Measurements from ENCODE around the gene DCLK3. TPM values are rescaled to one million over a fixed set of nuclear protein-coding genes. Genes with fewer than 3 reads are reported as not detected.

The DCLK3 gene
- total and polyA plus RNA-seq, 2 donors (not counting 1 experiment from before 2014, with no cell fraction given): not detected

DNA sequence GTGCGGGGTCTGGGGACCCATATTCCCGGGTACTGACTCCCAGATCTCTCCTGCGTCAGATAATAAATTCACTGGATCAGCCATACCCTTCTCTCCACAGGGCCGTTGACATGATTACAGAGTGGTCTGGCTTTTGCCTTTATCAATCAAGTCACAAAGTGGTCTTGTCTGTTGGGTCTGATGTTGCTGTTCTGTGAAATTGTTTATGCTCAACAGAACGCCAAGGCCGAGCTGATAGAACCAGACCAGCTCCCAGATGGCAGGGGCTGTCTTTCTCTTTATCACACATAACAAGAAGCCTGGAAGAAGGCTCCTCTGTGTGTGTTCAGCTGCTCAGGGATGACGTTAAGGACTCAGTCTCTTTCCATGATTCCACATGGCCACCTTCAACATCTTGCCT is 751 bp upstream of the DCLK3 start:
- H2AFZ ChIP-seq (ENCODE audit: insufficient read depth, low read depth, low read length, poor library complexity, severe bottlenecking): no peak overlapping the region
- H3K9ac ChIP-seq (ENCODE audit: low read length): no peak overlapping the region
- Mint-ChIP-seq H3K4me1 (peaks cover 10% of the 10 kb centered on the region), H3K27me3 (peaks cover 72% of the 10 kb centered on the region), H3K4me3 (peak overlapping the region; percentile 46), H3K9me3 (ENCODE audit: insufficient read depth) (no peaks in the 10 kb centered on the region), H3K27ac (no peak overlapping the region)
- WGBS (ENCODE audit: insufficient coverage): 96% methylated on average over 6 of the region's 7 CpGs
- intact Hi-C loops (cut with micrococcal nuclease): no loop called here
- no peak overlapping the region for H3K4me2 ChIP-seq (replicated peaks; ENCODE audit: low read depth, low read length, poor library complexity, severe bottlenecking)
- ChIA-PET POLR2A (no interaction called here), CTCF (no interaction called here)
- no peak overlapping the region for H3K4me3 ChIP-seq (ENCODE audit: control extremely low read depth in 1 of 5, extremely low read depth in 1 of 5, insufficient read depth in 1 of 5, low read depth in 2 of 5, low read length in 4 of 5)
- no peak for ATAC-seq (ENCODE audit: low read depth)
- no peaks in the 10 kb centered on the region for H3K36me3 ChIP-seq (replicated peaks in 1 of 2; ENCODE audit: control extremely low read depth in 1 of 2, control insufficient read depth in 1 of 2, extremely low read depth in 1 of 2, insufficient read depth in 2 of 2, low read length in 1 of 2)
- no peaks in the 10 kb centered on the region for H3K79me2 ChIP-seq (ENCODE audit: control insufficient read depth, insufficient read depth, low read length)
- H3K9me3 ChIP-seq (ENCODE audit: control extremely low read depth in 1 of 3, control insufficient read depth in 2 of 3, insufficient read depth in 1 of 3, low read length in 2 of 3): peaks cover 0 to 8% (median 0%) of the 10 kb centered on the region in 3 donors
- TF ChIP-seq, protein P1, sequence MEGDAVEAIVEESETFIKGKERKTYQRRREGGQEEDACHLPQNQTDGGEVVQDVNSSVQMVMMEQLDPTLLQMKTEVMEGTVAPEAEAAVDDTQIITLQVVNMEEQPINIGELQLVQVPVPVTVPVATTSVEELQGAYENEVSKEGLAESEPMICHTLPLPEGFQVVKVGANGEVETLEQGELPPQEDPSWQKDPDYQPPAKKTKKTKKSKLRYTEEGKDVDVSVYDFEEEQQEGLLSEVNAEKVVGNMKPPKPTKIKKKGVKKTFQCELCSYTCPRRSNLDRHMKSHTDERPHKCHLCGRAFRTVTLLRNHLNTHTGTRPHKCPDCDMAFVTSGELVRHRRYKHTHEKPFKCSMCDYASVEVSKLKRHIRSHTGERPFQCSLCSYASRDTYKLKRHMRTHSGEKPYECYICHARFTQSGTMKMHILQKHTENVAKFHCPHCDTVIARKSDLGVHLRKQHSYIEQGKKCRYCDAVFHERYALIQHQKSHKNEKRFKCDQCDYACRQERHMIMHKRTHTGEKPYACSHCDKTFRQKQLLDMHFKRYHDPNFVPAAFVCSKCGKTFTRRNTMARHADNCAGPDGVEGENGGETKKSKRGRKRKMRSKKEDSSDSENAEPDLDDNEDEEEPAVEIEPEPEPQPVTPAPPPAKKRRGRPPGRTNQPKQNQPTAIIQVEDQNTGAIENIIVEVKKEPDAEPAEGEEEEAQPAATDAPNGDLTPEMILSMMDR (IDR thresholded peaks at IDR 0.05): no peak
- TF ChIP-seq EZH2 (IDR thresholded peaks at IDR 0.05; ENCODE audit: borderline replicate concordance, insufficient read depth, low read depth, low read length, poor library complexity, severe bottlenecking): no peak
- peaks cover 0 to 33% (median 20%) of the 10 kb centered on the region in 4 experiments for H3K27me3 ChIP-seq (replicated peaks in 1 of 4; ENCODE audit: control extremely low read depth in 1 of 4, control insufficient read depth in 3 of 4, insufficient read depth in 4 of 4, low read length in 3 of 4)
- peaks cover 0 to 4% of the 10 kb centered on the region in 2 donors for H3K4me1 ChIP-seq (ENCODE audit: control insufficient read depth in 2 of 2, insufficient read depth in 2 of 2, low read length in 2 of 2)
- H4K20me1 ChIP-seq (ENCODE audit: control insufficient read depth, insufficient read depth, low read length, poor library complexity, severe bottlenecking): no peaks in the 10 kb centered on the region
- no peak overlapping the region for H3K27ac ChIP-seq (ENCODE audit: low read length in 2 of 2)
- DNase-seq: no peak

DNA sequence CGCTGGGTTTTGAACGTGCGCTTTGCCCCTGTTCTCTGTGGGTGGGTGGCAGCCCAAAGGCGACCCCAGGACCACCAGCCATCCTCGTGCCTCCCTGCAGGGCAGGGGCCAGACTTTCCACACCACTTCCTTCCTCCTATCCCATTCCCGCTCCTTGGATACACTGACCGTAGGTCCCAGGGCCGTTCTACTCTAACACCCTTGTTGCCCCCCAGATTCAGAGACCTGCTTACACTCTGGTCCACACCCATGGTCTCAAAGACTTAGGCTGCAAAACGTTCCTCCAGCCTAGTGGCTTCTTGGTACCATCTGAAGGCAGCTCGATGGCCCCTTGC is 318 bp upstream of the DCLK3 start:
- peak overlapping the region; percentile 46 for H3K4me3 Mint-ChIP-seq
- Histone ChIP-seq H2AFZ (ENCODE audit: insufficient read depth, low read depth, low read length, poor library complexity, severe bottlenecking) (peak overlapping the region; percentile 22), H3K36me3 (replicated peaks in 1 of 2; ENCODE audit: control extremely low read depth in 1 of 2, control insufficient read depth in 1 of 2, extremely low read depth in 1 of 2, insufficient read depth in 2 of 2, low read length in 1 of 2) (no peaks in the 10 kb centered on the region), H3K4me1 (ENCODE audit: control insufficient read depth in 2 of 2, insufficient read depth in 2 of 2, low read length in 2 of 2) (peaks cover 0 to 4% of the 10 kb centered on the region in 2 donors), H3K4me3 (ENCODE audit: control extremely low read depth in 1 of 5, extremely low read depth in 1 of 5, insufficient read depth in 1 of 5, low read depth in 2 of 5, low read length in 4 of 5) (no peak overlapping the region), H3K9me3 (ENCODE audit: control extremely low read depth in 1 of 3, control insufficient read depth in 2 of 3, insufficient read depth in 1 of 3, low read length in 2 of 3) (peaks cover 0 to 8% (median 0%) of the 10 kb centered on the region in 3 donors), H3K4me2 (replicated peaks; ENCODE audit: low read depth, low read length, poor library complexity, severe bottlenecking) (peak overlapping the region; percentile 22), H3K27me3 (replicated peaks in 1 of 4; ENCODE audit: control extremely low read depth in 1 of 4, control insufficient read depth in 3 of 4, insufficient read depth in 4 of 4, low read length in 3 of 4) (peaks cover 0 to 33% (median 20%) of the 10 kb centered on the region in 4 experiments), H4K20me1 (ENCODE audit: control insufficient read depth, insufficient read depth, low read length, poor library complexity, severe bottlenecking) (no peaks in the 10 kb centered on the region), H3K79me2 (ENCODE audit: control insufficient read depth, insufficient read depth, low read length) (no peaks in the 10 kb centered on the region), H3K27ac (ENCODE audit: low read length in 2 of 2) (no peak overlapping the region), H3K9ac (ENCODE audit: low read length) (no peak overlapping the region)
- no peak for DNase-seq
- POLR2A ChIA-PET: no interaction called here
- H3K27ac Mint-ChIP-seq: no peak overlapping the region
- CTCF ChIA-PET: no interaction called here
- intact Hi-C loops (cut with micrococcal nuclease): no loop called here
- H3K9me3 Mint-ChIP-seq (ENCODE audit: insufficient read depth): no peaks in the 10 kb centered on the region
- no peak for ATAC-seq (ENCODE audit: low read depth)
- WGBS (ENCODE audit: insufficient coverage): 51% methylated on average over 10 of the region's 10 CpGs
- H3K27me3 Mint-ChIP-seq: peaks cover 72% of the 10 kb centered on the region
- H3K4me1 Mint-ChIP-seq: peaks cover 10% of the 10 kb centered on the region
- TF ChIP-seq, protein P1 (IDR thresholded peaks at IDR 0.05): no peak
- no peak for TF ChIP-seq EZH2 (IDR thresholded peaks at IDR 0.05; ENCODE audit: borderline replicate concordance, insufficient read depth, low read depth, low read length, poor library complexity, severe bottlenecking)

Measured in B cell (primary cell).